OCI-LY3 (cell line): Measurements from ENCODE around the gene ALDH3A1.

Source experiments
- H2AFZ ChIP-seq: fragments of 200-600, 300-600 bp; shearing (Covaris generic); 2 replicates; pipeline ENCODE4 v1.6.0; 2014; ENCODE audit warnings: antibody characterized with exemption, low read depth, low read length
- H3K27ac ChIP-seq: fragments of 200-600, 300-600 bp; sonication (generic); 2 replicates; pipeline ENCODE4 v1.5.1; 2014; ENCODE audit warnings: mild to moderate bottlenecking, low read length, moderate library complexity, mixed read lengths
- H3K27me3 ChIP-seq: fragments of 200-600, 300-600 bp; sonication (generic); 2 replicates; pipeline ENCODE4 v1.6.1; 2014; ENCODE audit warnings: low read depth, low read length, mixed read lengths
- H3K36me3 ChIP-seq: fragments of 200-600, 300-600 bp; sonication (generic); replicated peaks from 2 replicates; pipeline ENCODE3; 2014; ENCODE audit warnings: low read depth, low read length, mixed read lengths
- H3K4me1 ChIP-seq: fragments of 300-600, 200-600 bp; sonication (generic); 2 replicates; pipeline ENCODE4 v1.6.1; 2014; ENCODE audit warnings: low read length, mixed read lengths
- H3K4me2 ChIP-seq: fragments of 200-600, 300-600 bp; sonication (generic); 2 replicates; pipeline ENCODE4 v1.6.1; 2014; ENCODE audit warnings: low read length, mixed read lengths
- H3K4me3 ChIP-seq: fragments of 300-600, 200-600 bp; sonication (generic); 2 replicates; pipeline ENCODE4 v1.5.1; 2014; ENCODE audit warnings: antibody characterized with exemption, mild to moderate bottlenecking, low read length, moderate library complexity
- H3K79me2 ChIP-seq: fragments of 300-600, 200-600 bp; shearing (Covaris generic); 2 replicates; pipeline ENCODE4 v1.6.1; 2014; ENCODE audit warnings: mild to moderate bottlenecking, low read length, mixed read lengths
- H3K9ac ChIP-seq: fragments of 300-600, 200-600 bp; shearing (Covaris generic); 2 replicates; pipeline ENCODE4 v1.6.0; 2014; ENCODE audit warnings: mild to moderate bottlenecking, low read length, moderate library complexity
- H3K9me3 ChIP-seq: fragments of 200-600, 300-600 bp; shearing (Covaris generic); 2 replicates; pipeline ENCODE4 v1.6.1; 2014; ENCODE audit warnings: low read length, mixed read lengths; ENCODE audit not compliant: insufficient read depth
- H4K20me1 ChIP-seq: fragments of 200-600, 300-600 bp; sonication (generic); 2 replicates; pipeline ENCODE4 v1.6.1; 2016; ENCODE audit warnings: low read length, mixed read lengths; ENCODE audit not compliant: insufficient read depth
- EZH2phosphoT487 ChIP-seq: fragments of 200-600 bp; shearing (Covaris generic); IDR thresholded peaks from 2 replicates; pipeline ENCODE4 v1.6.1; 2018; ENCODE audit warnings: antibody characterized with exemption, mixed run types, low read depth
- TF ChIP-seq, protein P1 (sequence below): fragments of 200-600, 300-600 bp; sonication (generic); IDR thresholded peaks from 2 replicates; pipeline ENCODE4 v1.5.1; 2014; ENCODE audit warnings: antibody characterized with exemption, low read length, low read depth

The ALDH3A1 gene

DNA sequence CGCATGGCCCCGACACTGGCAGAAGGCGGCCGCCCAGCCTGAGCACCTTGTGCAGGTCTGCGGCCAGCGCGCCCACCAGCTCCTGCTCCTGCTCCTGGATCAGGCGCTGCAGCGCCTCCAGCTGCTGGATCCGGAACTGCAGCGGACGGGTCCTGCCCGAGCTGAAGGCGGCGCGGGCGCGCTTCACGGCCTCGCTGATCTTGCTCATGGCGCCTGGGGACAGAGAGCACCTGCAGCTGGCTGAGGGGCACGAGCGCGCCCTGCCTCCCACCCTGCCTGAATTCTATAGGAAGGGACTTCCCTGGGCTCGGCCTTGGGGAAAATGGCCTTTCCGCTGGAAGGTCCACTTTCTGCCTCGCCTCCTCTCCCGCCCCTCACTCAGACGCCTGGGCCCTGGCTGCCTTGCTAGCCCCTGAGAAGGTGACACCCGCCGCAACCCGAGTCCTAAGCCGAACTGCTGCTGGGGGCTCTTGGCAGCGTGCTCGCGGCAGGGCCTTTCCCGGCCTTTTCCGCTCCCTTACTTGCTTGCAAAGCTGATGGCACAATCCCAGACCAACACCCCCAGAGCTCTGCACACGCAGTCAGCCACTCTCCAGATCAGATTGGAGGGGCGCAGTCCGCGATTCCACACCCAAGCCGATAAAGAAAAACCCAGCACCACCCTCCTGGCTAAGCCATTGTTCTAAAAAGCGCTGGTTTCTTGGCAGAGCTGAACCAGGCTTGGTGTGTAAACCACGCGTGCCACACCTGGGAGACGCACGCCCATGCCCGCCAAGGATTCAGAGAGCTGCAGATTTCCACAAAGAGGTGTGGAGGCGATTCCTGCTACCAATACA, 3.0 kb downstream of the ALDH3A1 start:
- Histone ChIP-seq H2AFZ (no peak overlapping the region), H3K9ac (peak overlapping the region; percentile 62; the same call in 1 of the 2 replicates), H3K27me3 (no peaks in the 10 kb centered on the region), H3K4me3 (peak overlapping the region; percentile 75), H4K20me1 (no peaks in the 10 kb centered on the region), H3K4me1 (no peaks in the 10 kb centered on the region), H3K79me2 (no peaks in the 10 kb centered on the region), H3K4me2 (peak overlapping the region; percentile 62), H3K9me3 (no peaks in the 10 kb centered on the region), H3K36me3 (no peaks in the 10 kb centered on the region), H3K27ac (no peak overlapping the region)
- TF ChIP-seq, protein P1, sequence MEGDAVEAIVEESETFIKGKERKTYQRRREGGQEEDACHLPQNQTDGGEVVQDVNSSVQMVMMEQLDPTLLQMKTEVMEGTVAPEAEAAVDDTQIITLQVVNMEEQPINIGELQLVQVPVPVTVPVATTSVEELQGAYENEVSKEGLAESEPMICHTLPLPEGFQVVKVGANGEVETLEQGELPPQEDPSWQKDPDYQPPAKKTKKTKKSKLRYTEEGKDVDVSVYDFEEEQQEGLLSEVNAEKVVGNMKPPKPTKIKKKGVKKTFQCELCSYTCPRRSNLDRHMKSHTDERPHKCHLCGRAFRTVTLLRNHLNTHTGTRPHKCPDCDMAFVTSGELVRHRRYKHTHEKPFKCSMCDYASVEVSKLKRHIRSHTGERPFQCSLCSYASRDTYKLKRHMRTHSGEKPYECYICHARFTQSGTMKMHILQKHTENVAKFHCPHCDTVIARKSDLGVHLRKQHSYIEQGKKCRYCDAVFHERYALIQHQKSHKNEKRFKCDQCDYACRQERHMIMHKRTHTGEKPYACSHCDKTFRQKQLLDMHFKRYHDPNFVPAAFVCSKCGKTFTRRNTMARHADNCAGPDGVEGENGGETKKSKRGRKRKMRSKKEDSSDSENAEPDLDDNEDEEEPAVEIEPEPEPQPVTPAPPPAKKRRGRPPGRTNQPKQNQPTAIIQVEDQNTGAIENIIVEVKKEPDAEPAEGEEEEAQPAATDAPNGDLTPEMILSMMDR: peak; percentile 36; the same call in 1 of the 2 replicates
- TF ChIP-seq EZH2phosphoT487: no peak

DNA sequence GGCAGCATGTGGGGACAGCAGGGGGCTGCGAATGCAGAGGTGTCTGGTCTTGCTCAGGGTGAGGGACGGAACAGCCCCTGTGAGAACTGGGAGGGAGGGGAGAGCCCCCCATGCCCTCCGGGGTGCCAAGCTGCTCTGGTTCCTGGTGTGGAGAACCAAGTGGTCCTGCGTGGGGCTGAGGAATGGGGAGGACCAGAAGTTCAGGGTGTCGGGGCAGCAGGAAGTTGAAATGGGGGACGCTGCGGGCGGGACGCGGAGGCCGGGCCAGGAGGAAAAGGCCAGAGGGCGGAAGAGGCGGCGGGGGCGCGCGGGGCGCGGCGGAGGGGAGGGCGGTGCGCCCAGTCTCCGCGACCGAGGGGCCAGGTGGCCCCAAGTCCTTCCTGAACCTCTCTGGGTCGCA, 3.6 kb downstream of the ALDH3A1 start:
- Histone ChIP-seq H3K4me1 (no peaks in the 10 kb centered on the region), H3K27ac (no peak overlapping the region), H2AFZ (no peak overlapping the region), H3K4me3 (peak overlapping the region; percentile 75), H3K27me3 (no peaks in the 10 kb centered on the region), H3K9ac (peak overlapping the region; percentile 62), H3K4me2 (peak overlapping the region; percentile 60), H3K36me3 (no peaks in the 10 kb centered on the region), H3K79me2 (no peaks in the 10 kb centered on the region), H3K9me3 (no peaks in the 10 kb centered on the region), H4K20me1 (no peaks in the 10 kb centered on the region)
- TF ChIP-seq EZH2phosphoT487: no peak
- TF ChIP-seq, protein P1: no peak

DNA sequence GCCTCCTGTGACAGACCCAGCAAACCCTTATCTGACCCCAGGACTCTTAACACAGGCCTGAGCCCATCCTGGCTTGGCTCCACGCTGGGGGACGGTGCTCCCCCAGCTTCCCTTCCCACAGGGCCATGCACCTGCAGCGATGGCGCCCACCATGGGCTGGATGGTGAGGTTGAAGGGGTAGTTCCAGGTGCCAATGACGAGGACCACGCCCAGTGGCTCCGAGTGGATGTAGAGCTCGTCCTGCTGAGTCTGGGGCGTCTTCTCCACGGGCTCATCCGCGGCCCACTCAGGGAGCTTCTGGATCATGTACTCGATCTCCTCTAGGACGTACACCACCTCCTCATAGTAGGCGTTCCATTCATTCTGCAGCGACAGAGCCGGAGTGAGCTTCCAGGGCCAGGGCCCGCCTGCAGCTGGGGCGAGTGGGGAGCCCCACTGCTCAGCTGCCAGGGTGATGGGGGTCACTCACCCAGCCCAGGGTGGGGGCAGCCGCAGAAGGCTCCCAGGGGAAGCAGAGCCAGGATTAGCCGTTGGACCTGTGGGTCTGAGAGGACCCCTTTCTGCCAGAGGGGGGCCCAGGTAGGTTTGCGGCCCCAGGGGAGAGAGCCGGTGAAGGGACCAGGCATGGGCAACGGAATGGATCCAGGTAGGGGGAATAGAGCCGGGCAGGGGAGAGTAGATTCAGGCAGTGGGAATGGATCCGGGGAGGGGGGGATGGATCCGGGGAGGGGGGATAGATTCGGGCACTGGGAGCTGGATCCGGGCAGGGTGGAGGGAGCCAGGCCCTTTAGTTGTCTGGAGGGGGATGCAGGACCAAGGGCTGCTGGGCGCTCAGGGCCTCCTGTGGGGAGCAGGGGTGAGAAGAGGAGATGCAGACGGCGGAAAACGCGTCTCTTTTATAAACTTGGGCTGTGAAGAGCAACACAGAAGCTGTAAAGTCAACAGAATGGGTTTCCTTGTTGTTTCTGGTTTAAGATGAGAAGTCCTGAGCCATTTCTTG, 4.7 kb downstream of the ALDH3A1 start:
- no peaks in the 10 kb centered on the region for H3K79me2 ChIP-seq
- TF ChIP-seq EZH2phosphoT487: no peak
- TF ChIP-seq, protein P1: no peak
- no peak overlapping the region for H3K27ac ChIP-seq
- H4K20me1 ChIP-seq: no peaks in the 10 kb centered on the region
- H3K36me3 ChIP-seq: no peaks in the 10 kb centered on the region
- no peak overlapping the region for H3K4me2 ChIP-seq
- H2AFZ ChIP-seq: no peak overlapping the region
- no peak overlapping the region for H3K9ac ChIP-seq
- H3K4me1 ChIP-seq: no peaks in the 10 kb centered on the region
- no peaks in the 10 kb centered on the region for H3K27me3 ChIP-seq
- no peak overlapping the region for H3K4me3 ChIP-seq
- H3K9me3 ChIP-seq: no peaks in the 10 kb centered on the region

DNA sequence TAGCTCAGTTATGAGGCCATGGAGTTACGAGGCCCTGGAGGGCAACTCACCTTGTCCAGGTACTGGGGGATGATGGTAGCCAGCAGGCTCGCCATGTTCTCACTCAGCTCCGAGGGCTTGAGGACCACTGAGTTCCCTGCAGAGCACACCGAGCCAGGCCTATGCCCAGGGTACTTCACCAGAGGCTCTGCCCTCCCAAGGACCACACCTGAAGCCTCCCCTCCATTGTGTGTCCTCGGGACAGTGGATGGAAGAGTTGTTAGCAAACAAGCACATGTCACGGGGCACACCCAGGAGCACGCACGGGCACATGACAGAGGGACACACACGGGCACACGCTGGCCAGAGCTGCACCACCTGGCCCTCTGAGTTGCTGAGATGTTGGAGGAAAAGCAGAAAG, 5.6 kb downstream of the ALDH3A1 start:
- Histone ChIP-seq H3K36me3 (no peaks in the 10 kb centered on the region), H4K20me1 (no peaks in the 10 kb centered on the region), H3K79me2 (no peaks in the 10 kb centered on the region), H3K4me3 (no peak overlapping the region), H3K9me3 (no peaks in the 10 kb centered on the region), H3K4me2 (no peak overlapping the region), H3K4me1 (no peaks in the 10 kb centered on the region), H3K9ac (no peak overlapping the region), H3K27ac (no peak overlapping the region), H2AFZ (no peak overlapping the region), H3K27me3 (no peaks in the 10 kb centered on the region)
- no peak for TF ChIP-seq EZH2phosphoT487
- TF ChIP-seq, protein P1: no peak
